ENCODE measurements around the gene WASHC1.
"Not testable (repeated sequence)": the region's sequence is repeated elsewhere in the genome, so short reads cannot be mapped to it uniquely, and the experiment has no call there.

GRCh38 chr9:46639-47271, 17.5 kb upstream of the WASHC1 start:
- TF ChIP-seq CTCF, POLR2A (IDR thresholded peaks at IDR 0.05): not testable (repeated sequence)

Data from heart left ventricle (tissue), 13 donors.